ENCODE results near the gene IL17RB.

DNA sequence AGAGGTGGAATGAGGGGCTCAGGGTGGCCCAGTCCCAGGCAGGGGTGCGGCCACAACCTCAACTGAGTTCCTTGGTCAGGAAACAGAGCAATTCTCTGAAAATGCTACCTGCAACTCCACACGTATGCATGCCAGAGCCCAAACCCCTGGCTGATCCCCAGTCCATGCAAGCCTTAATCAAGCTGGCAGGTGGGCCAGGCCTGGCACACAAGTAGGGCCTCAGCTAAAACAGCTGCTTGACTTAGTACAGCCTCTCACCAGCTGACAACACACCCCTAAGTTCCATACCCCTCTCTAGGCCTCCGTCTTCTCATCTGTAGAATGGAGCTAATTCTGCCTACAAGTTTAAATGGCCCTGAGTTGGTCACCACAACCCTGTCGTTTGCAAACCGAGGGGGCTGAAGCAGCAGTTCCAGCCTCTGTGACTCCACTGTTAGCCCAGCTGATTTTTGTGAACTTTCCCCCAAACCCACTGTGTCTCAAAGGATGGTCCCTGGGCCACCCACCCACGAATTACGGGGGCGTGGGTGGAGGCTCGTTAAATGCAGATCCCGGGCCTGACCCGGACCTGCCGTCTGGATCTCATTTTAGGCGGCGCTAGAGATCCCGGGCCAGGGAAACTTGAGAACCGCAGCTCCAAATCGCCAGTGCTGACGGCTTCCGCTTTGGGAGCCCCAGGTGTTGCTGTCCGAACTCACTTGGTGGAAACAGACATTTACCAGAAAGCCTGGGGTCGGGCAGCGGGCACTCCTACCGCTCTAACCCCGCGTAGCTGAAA is 1.1 kb upstream of the IL17RB start:
- TF ChIP-seq BHLHE40 (IDR thresholded peaks at IDR 0.05; ENCODE audit: borderline replicate concordance) = no peak
- TF ChIP-seq L3MBTL2 (conservative IDR thresholded peaks at IDR 0.05) = no peak
- no peak for TF ChIP-seq SP1 (IDR thresholded peaks at IDR 0.05)
- no peak for TF ChIP-seq SUZ12 (IDR thresholded peaks at IDR 0.05)
- no peak for TF ChIP-seq NFRKB (IDR thresholded peaks at IDR 0.05)
- TF ChIP-seq FOXM1 (IDR thresholded peaks at IDR 0.05; ENCODE audit: borderline replicate concordance) = no peak
- TF ChIP-seq FOXA1 (IDR thresholded peaks at IDR 0.05) = no peak
- TF ChIP-seq ELF4 (IDR thresholded peaks at IDR 0.05) = no peak
- TF ChIP-seq LEF1 (IDR thresholded peaks at IDR 0.05; ENCODE audit: borderline replicate concordance) = no peak
- no peak for TF ChIP-seq HDGF (IDR thresholded peaks at IDR 0.05; ENCODE audit: borderline replicate concordance)
- TF ChIP-seq TARDBP (IDR thresholded peaks at IDR 0.05) = no peak
- no peak for TF ChIP-seq FOXK2 (IDR thresholded peaks at IDR 0.05)
- no peak for TF ChIP-seq CTBP1 (IDR thresholded peaks at IDR 0.05; ENCODE audit: borderline replicate concordance)

Measured in HEK293T (cell line).